ENCODE data around the gene PRKG1.

Gene PRKG1

DNA sequence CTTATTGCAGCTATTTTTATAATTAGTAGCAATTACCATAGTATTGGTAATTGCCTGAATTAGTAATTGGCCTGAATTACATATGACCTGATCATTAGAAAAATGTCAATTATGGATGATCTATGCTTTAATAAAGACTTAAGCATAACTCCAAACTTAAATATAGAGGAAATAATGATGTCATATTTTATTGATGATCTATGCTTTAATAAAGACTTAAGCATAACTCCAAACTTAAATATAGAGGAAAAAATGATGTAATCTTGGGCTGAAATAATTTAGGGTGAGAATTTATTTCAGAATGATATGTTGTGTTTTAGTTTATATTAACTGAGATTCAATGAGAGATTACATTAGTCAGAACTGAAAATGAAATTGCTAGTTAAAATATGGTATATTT is 973.8 kb downstream of the PRKG1 start:
- no peak for DNase-seq

DNA sequence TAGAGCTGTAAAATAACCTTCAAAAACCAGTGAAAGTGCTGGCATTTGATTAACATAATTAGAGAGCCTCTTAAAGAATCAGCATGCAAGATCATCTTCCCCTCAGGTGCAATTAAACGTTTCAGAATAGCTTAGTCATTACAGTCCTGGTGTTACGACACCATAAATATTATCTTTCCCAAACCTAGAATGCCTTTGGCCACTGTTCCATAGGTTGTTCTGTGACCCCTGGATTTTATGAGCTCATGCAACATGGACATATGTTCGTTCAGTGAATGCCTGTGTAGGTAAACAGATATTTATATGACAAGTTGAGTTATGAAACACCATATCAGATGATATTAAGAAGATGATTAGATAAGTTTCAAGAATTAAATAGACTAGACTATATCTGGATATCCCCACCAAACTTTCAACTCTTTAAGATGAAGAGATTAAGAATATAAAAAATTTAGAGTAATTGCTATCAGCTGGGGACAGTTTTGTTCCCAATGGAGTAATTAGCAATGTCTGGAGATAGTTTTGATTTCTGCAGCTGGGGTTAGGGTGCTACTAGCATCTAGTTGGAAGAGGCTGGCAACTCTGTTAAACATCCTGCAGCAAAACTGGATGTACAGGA is 976.3 kb downstream of the PRKG1 start:
- DNase-seq: no peak

GRCh38 chr10:52053497-52053896 is 979.2 kb downstream of the PRKG1 start:
- DNase-seq: no peak

GRCh38 chr10:52056291-52056690 is 982.0 kb downstream of the PRKG1 start:
- no peak for DNase-seq

- no peak for DNase-seq
These were observed 984.8 kb downstream of the PRKG1 start for GRCh38 chr10:52059089-52059488.

DNA sequence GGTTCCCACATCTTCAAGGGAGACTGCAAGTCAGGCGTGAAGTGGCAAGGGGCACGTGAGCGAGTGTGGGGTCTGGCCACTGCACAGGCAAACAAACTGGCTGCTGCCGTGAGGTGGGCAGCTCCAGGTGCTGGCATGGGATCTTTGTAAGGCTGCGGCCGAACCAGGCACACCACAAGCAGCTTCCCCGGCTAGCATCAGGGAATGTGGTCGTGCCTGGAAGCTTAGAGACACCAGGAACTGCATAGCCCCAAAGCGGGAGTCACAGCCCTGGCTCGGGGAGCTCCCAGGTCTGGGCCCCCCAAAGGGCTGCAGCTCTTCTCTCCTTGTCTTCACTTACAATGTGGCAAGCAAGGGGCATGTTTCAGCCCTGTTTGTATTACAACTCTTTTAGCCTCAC is 988.9 kb downstream of the PRKG1 start:
- no peak for DNase-seq

DNA sequence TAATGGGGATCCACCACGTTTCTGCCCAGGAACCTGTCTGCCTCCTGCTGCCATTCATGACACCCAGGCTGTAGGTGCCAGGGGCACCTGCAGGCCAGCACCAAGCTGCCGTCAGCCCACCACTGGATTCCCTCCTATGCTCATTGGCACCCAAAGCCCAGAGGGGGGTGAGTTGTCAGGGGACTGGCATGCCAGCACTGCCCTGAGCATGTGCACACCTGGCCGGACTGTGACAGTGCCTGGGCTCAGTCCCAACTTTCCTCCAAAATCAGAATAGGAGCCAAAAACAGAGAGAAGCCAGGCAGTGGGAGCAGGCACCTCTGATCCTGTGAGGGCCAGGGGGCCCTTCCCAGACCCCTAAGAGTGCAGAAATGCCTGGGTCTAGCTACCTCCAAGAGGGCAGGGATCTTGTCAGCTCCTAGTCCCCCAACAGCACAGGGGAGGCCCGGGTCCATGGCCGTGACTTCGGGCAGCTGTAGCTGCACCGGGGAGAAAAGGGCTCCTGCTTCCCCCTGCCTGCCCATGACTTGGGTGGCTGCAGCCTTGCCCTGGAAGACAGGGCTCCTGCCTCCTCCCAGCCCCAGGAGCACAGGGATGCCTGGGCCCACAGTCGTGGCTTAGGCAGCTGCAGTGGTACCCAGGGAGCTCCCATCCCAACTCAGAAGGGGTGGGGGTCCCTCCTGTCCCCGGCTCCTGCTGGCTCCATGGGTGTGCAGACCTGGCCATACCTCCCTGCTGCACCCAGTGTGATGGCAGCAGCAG is 990.0 kb downstream of the PRKG1 start:
- no peak for DNase-seq

GRCh38 chr10:52066383-52066782 is 992.1 kb downstream of the PRKG1 start:
- DNase-seq: no peak

- no peak for DNase-seq
These were observed 994.2 kb downstream of the PRKG1 start for GRCh38 chr10:52068485-52068884.

DNA sequence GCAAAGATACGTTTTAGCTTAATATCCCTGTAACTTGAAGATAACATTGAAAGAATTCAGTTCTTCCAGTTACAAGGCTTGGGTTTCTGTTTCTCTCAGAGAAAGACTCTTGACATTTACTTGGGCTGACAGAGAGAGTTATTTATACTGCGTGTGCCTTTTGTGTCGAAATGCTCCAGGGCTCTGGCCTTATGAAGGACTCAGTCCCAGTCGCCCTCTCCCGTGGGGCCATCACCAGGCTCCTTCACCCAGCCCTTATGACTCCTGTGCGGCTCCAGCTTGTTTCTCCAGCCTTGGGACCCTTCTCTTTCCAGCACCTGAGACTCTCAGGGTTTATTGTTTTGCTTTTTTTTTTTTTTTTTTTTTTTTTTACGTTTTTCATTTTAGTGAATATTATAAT is 997.5 kb downstream of the PRKG1 start:
- no peak for DNase-seq

DNA sequence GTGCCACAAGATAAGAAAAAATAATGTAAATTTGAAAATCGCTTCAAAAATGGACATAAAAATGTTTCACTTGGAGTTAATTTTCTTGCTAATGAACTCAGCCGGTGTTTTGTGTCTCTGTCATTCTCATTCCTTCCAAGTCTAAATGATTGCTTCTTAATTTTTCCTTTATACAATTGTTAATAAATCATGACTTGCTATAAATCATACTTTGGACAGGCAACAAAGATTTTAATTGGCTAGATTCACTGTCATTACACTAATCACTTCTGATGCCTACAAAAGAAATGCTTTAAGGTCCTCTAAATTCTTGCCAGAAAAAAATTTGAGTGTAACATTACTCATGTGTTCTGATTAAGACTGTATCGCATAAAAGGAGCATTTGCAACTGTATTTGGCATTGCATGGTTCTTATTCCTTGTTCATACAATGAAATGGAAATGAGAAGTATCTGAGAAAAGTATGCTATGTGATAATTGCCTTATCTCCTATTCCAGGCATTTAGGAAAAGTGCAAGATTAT is 1000.3 kb downstream of the PRKG1 start:
- DNase-seq: no peak

DNA sequence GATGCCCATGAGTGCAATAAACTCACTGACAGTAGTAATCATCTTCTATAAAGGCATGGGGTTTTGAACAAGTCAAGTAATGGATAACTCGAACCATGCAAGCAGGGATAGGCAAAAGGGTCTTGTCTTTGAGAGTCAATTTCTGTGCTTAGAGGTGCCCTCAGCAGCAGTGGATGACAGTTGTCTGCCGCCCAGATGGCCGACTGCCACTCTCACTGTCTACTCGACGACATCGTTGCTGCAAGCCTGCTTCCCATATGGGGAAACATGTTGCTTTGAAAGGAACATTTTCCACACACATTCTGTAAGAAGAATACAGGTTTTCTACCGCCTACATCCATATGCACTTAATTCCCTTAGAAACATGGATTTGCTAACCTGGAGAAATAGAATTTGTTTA is 1003.5 kb downstream of the PRKG1 start:
- no peak for DNase-seq

DNA sequence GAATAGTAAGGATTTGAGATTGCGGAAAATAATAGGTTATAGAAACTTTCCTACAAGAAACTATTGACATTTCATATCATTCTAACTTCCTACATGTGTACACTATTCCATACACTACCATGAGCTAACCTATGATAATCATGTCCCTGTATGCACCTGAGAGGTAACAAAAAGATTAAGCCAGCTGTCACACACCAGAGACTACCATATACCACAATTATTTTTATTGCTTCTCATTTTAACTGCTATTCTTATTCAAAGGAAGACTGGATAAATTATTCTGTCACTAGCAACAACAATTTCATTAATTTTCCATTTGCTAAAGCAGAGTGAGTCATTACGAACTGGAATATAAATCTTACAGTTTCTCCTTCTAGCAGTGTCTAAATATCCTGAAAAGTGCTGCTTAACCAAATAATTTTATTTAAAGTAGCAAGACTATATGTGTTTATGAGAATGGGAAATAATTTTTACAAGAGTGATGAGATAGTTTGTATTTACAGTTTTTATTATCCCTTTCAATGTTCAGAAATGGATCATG is 1004.2 kb downstream of the PRKG1 start:
- no peak for DNase-seq

DNA sequence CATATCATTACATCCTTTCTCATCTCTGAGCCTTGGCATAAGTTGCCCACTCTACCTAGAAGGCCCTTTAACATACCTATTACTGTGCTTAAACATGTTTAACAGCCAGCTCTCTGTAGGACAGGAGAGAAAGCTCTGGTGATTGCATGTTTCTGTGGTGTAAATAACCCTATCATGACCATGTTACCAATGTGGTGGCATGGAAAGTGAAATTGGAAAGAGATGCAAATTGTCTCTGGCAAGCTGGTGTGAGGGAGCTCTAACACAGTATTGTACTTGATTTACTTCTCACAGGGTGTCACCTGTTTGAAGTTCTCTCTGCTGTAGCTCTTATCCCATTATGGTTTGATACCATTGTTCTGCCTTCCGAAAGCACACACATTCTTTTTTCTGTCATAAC is 1008.0 kb downstream of the PRKG1 start:
- no peak for DNase-seq

- no peak for DNase-seq
These were observed 1009.1 kb downstream of the PRKG1 start for GRCh38 chr10:52083422-52083821.

GRCh38 chr10:52092390-52092789 is 1018.1 kb downstream of the PRKG1 start:
- no peak for DNase-seq

GRCh38 chr10:52098130-52098529 is 1023.8 kb downstream of the PRKG1 start:
- no peak for DNase-seq

DNA sequence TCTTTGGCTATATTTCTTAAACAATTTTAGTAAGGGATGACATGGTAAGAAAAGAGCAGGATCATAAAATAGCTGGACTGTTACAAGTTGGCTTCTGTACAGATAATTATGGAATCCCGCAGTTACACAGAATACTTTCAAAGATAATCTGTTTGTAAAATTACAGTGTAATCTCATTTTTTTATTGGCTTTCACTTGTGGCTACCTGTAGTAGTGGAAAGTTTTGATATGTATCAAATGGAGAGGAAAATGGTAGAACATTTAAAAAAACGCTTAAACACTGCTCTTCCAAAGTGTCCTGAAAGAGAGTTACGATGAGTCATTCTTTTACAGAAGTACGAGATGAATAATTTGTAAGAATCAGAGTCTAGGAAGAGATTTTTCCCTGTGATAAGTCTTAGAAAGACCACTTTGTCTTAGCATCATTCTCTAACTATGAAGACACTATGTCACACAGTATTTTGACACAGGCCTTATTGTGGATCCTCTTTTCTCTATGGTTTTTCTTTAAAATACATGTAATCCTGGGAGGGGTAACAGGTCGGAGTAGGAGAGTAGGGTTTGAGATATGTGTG is 1024.8 kb downstream of the PRKG1 start:
- DNase-seq: no peak

DNA sequence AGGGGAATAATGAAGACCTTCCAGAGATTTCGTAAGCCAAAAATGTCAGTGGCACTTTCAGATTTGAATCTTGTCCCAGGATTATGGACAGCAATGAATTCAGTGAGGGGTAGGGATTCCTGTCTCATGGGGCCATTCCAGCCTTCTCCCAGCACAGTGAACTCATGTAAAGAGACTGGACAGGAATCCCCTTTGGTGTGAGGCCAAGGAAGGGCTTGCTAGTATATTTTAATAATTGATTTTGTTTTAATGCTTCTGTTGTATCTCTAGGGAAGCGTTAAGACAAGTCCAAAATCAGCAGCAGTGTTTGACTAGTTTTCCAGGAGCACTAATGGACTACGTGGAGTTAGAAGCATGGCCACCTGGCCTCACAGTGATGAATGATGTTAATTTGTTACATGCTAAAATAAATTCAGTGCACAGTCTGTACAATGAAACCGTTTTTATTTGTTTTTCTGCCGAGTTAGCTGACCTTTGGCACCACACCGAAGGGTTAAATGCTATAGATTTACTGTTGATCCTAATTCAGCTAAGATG is 1025.8 kb downstream of the PRKG1 start:
- DNase-seq: no peak

DNA sequence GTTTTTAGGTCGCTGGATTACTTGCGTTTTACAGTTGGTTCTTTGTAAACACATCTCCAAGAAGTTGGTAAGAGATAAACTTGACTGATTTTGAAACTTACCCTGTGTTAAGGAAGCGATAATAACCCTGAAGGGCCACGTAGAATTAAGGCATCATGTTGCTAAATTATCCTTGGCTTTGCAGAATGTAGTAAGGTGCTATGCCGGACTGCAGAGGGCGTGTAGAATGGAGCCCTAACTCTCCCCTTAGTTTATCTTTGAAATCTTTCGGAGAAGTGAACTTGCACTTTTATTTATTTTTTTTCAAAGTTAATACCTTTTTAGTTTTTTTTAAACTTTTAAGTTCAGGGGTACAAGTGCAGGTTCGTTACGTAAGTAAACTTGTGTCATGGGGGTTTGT is 1031.0 kb downstream of the PRKG1 start:
- no peak for DNase-seq

DNA sequence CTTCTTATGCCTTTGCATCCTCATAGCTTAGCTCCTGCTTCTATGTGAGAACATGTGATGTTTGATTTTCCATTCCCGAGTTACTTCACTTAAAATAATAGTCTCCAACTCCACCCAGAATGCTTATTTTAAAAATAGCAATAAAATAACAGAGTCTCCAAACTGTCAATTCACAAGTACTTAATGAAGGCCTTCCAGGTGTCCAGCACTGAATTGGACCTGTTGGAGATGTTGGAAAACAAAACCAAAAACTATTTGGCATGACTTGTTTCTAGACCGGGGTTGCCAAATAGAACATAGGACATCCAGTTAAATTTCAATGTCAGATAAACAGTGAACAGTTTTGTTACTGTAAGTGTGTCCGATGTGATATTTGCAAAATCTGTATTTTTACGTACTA is 1031.7 kb downstream of the PRKG1 start:
- no peak for DNase-seq

- no peak for DNase-seq
These were observed 1032.6 kb downstream of the PRKG1 start for GRCh38 chr10:52106899-52107298.

GRCh38 chr10:52108236-52108635 is 1033.9 kb downstream of the PRKG1 start:
- DNase-seq: no peak

GRCh38 chr10:52110576-52110975 is 1036.3 kb downstream of the PRKG1 start:
- no peak for DNase-seq

Data from activated CD4-positive, CD25-positive, alpha-beta regulatory T cell (primary cell).